Neural cell (in vitro differentiated cells): ENCODE data around the gene ZC3H15. TPM values are rescaled to one million over a fixed set of nuclear protein-coding genes. Genes with fewer than 3 reads are reported as not detected.

ENCODE experiments used
- H2AFZ ChIP-seq: fragments of 200-600, 300-800 bp; sonication (generic), shearing (Covaris generic); 2 replicates; pipeline ENCODE4 v1.6.0; 2014; ENCODE audit warnings: low read depth, mild to moderate bottlenecking, antibody characterized with exemption, low read length, moderate library complexity
- H3F3A ChIP-seq: fragments of 200-600 bp; shearing (Covaris generic); 2 replicates; pipeline ENCODE4 v1.6.1; 2016; ENCODE audit warnings: mild to moderate bottlenecking, moderate library complexity, mixed read lengths, antibody characterized with exemption, low read length; ENCODE audit not compliant: insufficient read depth, poor library complexity, severe bottlenecking
- H3K27ac ChIP-seq: fragments of 200-600, 300-800 bp; sonication (generic), shearing (Covaris generic); 2 replicates; pipeline ENCODE4 v1.5.1; 2014; ENCODE audit warnings: mild to moderate bottlenecking, low read length, moderate library complexity
- H3K27me3 ChIP-seq: fragments of 300-800, 200-600 bp; sonication (generic), shearing (Covaris generic); 2 replicates; pipeline ENCODE4 v1.6.0; 2014; ENCODE audit warnings: mild to moderate bottlenecking, low read depth, low read length, moderate library complexity; ENCODE audit not compliant: insufficient read depth
- H3K36me3 ChIP-seq: fragments of 300-800, 200-600 bp; sonication (generic), shearing (Covaris generic); 2 replicates; pipeline ENCODE4 v1.5.1; 2014; ENCODE audit warnings: mild to moderate bottlenecking, antibody characterized with exemption, low read length, moderate library complexity; ENCODE audit not compliant: insufficient read depth
- H3K4me2 ChIP-seq: fragments of 300-800, 200-600 bp; sonication (generic), shearing (Covaris generic); 2 replicates; pipeline ENCODE4 v1.6.0; 2014; ENCODE audit warnings: mild to moderate bottlenecking, low read length
- H3K4me3 ChIP-seq: fragments of 300-800, 200-600 bp; sonication (generic), shearing (Covaris generic); 2 replicates; pipeline ENCODE4 v1.5.1; 2014; ENCODE audit warnings: mild to moderate bottlenecking, low read length, moderate library complexity
- H3K79me2 ChIP-seq: fragments of 200-600 bp; shearing (Covaris generic); replicated peaks from 2 replicates; pipeline ENCODE4 v1.6.0; 2014; ENCODE audit warnings: mild to moderate bottlenecking, low read length, moderate library complexity; ENCODE audit not compliant: insufficient read depth
- H3K9ac ChIP-seq: fragments of 300-800, 200-600 bp; sonication (generic), shearing (Covaris generic); 2 replicates; pipeline ENCODE4 v1.6.1; 2016; ENCODE audit warnings: mild to moderate bottlenecking, low read length, mixed read lengths
- H3K9me2 ChIP-seq: fragments of 200-600 bp; shearing (Covaris generic); 2 replicates; pipeline ENCODE4 v1.6.1; 2016; ENCODE audit warnings: mild to moderate bottlenecking, low read length, mixed read lengths; ENCODE audit not compliant: insufficient read depth
- H3K9me3 ChIP-seq: fragments of 200-600, 300-800 bp; sonication (generic), shearing (Covaris generic); 2 replicates; pipeline ENCODE4 v1.6.1; 2016; ENCODE audit warnings: mild to moderate bottlenecking, mixed run types, low read length, moderate library complexity, mixed read lengths
- H4K20me1 ChIP-seq: fragments of 200-600 bp; shearing (Covaris generic); 2 replicates; pipeline ENCODE4 v1.6.1; 2016; ENCODE audit warnings: mild to moderate bottlenecking, mixed run types; ENCODE audit not compliant: insufficient read depth
- CTCF ChIP-seq: fragments of 450-650 bp; IDR thresholded peaks from 2 replicates; pipeline ENCODE4 v1.5.1; 2014; ENCODE audit warnings: antibody characterized with exemption, mild to moderate bottlenecking, moderate library complexity; ENCODE audit not compliant: poor library complexity, severe bottlenecking
- EP300 ChIP-seq: fragments of 450-650 bp; conservative IDR thresholded peaks from 2 replicates; pipeline ENCODE4 v1.6.1; 2014; ENCODE audit warnings: antibody characterized with exemption, mild to moderate bottlenecking, moderate library complexity; ENCODE audit not compliant: poor library complexity, severe bottlenecking
- EZH2 ChIP-seq: fragments of 200-600, 300-800 bp; shearing (Covaris generic), sonication (generic); IDR thresholded peaks from 2 replicates; pipeline ENCODE4 v1.6.1; 2014; ENCODE audit warnings: antibody characterized with exemption, low read length, borderline replicate concordance, mild to moderate bottlenecking; ENCODE audit not compliant: insufficient read depth, poor library complexity, severe bottlenecking
- MXI1 ChIP-seq: fragments of 450-650 bp; conservative IDR thresholded peaks from 2 replicates; pipeline ENCODE4 v1.6.1; 2014; ENCODE audit warnings: antibody characterized with exemption, mild to moderate bottlenecking; ENCODE audit not compliant: poor library complexity, severe bottlenecking
- POLR2AphosphoS5 ChIP-seq: IDR thresholded peaks from 2 replicates; pipeline ENCODE4 v1.6.1; 2012
- RAD21 ChIP-seq: fragments of 450-650 bp; conservative IDR thresholded peaks from 2 replicates; pipeline ENCODE4 v1.6.1; 2014; ENCODE audit warnings: antibody characterized with exemption, mild to moderate bottlenecking, moderate library complexity
- REST ChIP-seq: IDR thresholded peaks from 2 replicates; pipeline ENCODE4 v1.6.1; 2012; ENCODE audit warnings: borderline replicate concordance
- SMC3 ChIP-seq: fragments of 450-650 bp; conservative IDR thresholded peaks from 2 replicates; pipeline ENCODE4 v1.6.1; 2014; ENCODE audit warnings: antibody characterized with exemption, mild to moderate bottlenecking, moderate library complexity; ENCODE audit not compliant: poor library complexity
- TAF1 ChIP-seq: IDR thresholded peaks from 2 replicates; pipeline ENCODE4 v1.6.1; 2012; ENCODE audit warnings: low read depth
- polyA plus RNA-seq: library from polyadenylated mRNA; depleted of rRNA; stranded (reverse); fragments of >200 nt; gene quantifications from 2 replicates; pipeline ENCODE4 v1.2.3, GENCODE V29; 2014

The ZC3H15 gene
- polyA plus RNA-seq, 1 donor from 2014 or later = 149 TPM

GRCh38 chr2:186554850-186555671 lies 69.0 kb downstream of the ZC3H15 start:
- Histone ChIP-seq H3K9ac (no peak overlapping the region), H3K4me2 (no peak overlapping the region)

GRCh38 chr2:186558512-186559276 lies 72.6 kb downstream of the ZC3H15 start:
- no peak overlapping the region for H3K27ac ChIP-seq
- H3K4me3 ChIP-seq = no peak overlapping the region
- no peak overlapping the region for H3K9ac ChIP-seq
- H3K27me3 ChIP-seq = no peaks in the 10 kb centered on the region
- H2AFZ ChIP-seq = no peak overlapping the region
- no peaks in the 10 kb centered on the region for H3K9me2 ChIP-seq
- H3K4me2 ChIP-seq = no peak overlapping the region
- no peaks in the 10 kb centered on the region for H4K20me1 ChIP-seq
- H3K9me3 ChIP-seq = no peaks in the 10 kb centered on the region
- H3F3A ChIP-seq = no peaks in the 10 kb centered on the region
- H3K79me2 ChIP-seq = no peaks in the 10 kb centered on the region
- H3K36me3 ChIP-seq = no peaks in the 10 kb centered on the region
- no peak for TF ChIP-seq TAF1
- no peak for TF ChIP-seq SMC3
- no peak for TF ChIP-seq EZH2
- TF ChIP-seq MXI1 = no peak
- no peak for TF ChIP-seq RAD21
- TF ChIP-seq CTCF = no peak
- TF ChIP-seq POLR2AphosphoS5 = no peak

More at GRCh38 chr2:186554850-186555671, 69.0 kb downstream of the ZC3H15 start:
- Histone ChIP-seq H3K9me2 (no peaks in the 10 kb centered on the region), H2AFZ (no peak overlapping the region), H3K4me3 (no peak overlapping the region), H4K20me1 (no peaks in the 10 kb centered on the region), H3K27ac (no peak overlapping the region), H3F3A (no peaks in the 10 kb centered on the region), H3K79me2 (no peaks in the 10 kb centered on the region), H3K9me3 (no peaks in the 10 kb centered on the region), H3K36me3 (no peaks in the 10 kb centered on the region), H3K27me3 (no peaks in the 10 kb centered on the region)
- TF ChIP-seq CTCF = no peak
- no peak for TF ChIP-seq EP300
- no peak for TF ChIP-seq RAD21
- TF ChIP-seq REST = no peak
